ENCODE results near the gene MARCO.
"Not testable (repeated sequence)": the region's sequence is repeated elsewhere in the genome, so short reads cannot be mapped to it uniquely, and the experiment has no call there.

The MARCO gene

DNA sequence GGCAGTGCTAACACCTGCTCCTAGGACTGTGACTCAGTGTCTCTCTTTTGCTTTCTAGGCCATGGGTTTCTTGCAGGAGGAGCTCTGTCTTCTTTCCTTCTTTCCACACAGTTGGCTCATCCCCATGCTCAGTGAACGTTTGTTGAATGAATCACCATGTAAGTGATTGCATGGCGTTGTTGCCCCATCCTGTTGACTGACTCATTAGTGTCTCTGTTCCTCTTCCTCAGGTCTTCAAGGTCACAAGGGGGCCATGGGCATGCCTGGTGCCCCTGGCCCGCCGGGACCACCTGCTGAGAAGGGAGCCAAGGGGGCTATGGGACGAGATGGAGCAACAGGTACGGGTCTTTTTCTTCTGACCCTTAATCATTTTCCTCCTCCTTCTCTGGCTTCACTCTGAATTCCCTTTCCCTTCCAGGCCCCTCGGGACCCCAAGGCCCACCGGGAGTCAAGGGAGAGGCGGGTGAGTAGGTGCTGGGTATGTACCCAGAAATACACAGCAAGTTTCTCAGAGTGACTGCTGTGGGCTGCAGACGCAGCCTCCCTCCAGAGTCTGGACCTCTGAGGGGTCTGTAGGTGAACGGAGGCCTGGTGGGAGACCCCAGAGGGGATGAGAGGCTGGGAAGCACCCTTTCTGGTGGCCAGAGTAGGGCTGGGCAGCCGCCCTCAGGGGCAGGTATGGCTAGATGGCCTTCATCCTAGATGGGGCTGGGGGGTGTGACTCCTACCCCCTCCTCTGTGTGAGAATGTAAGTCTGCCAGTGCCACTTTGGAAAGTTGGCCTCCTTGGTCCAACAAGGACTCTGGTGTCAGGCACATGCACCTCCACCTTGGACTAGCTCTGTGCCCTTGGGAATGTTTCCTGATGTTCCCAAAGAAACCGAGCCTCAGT, 32.4 kb downstream of the MARCO start:
- no peak for DNase-seq (ENCODE audit: low read depth, low spot score)

DNA sequence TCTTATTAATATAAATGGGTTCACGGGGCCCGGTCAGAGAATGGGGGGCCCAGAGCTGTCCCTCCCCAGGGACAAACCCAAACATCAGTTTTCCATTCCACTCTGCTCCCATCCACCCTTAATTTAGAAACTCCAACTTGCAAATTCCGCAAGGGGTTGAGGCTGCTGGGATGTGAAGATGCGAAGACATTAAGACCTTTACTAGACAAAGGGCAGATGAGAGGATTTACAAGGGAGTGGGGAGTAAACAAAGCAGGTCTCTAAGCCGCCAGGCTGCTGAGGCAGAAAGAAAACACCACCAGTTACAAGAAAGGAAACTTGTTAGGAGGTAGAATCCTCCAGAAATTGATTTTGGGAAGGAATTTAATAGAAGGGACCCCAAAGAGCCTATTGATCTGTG, 33.1 kb downstream of the MARCO start:
- DNase-seq (ENCODE audit: low read depth, low spot score), result no peak

DNA sequence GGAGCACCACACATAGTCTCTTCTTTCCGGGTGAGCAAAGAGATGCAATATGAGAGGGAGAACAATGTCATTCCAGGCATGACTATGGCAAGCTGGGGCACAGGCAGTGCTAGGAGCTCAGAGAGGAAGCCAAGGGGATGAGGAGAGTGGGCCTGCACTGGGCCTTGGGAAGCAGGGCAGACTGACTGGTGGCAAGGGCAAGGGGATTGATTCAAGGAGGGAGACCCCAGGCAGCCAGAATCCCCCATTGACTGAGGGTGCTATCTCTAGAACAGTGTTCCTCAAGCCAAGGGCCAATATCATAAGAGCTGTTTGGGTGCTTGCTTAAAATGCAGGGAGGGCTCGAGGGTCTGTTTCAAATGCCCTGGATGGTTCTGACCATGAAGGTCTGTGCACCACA, 36.1 kb downstream of the MARCO start:
- no peak for DNase-seq (ENCODE audit: low read depth, low spot score)

- no peak for DNase-seq (ENCODE audit: low read depth, low spot score)
These were observed 37.3 kb downstream of the MARCO start for GRCh38 chr2:118979152-118979861.

GRCh38 chr2:118980022-118980421, 38.0 kb downstream of the MARCO start:
- DNase-seq (ENCODE audit: low read depth, low spot score), result no peak

- no peak for DNase-seq (ENCODE audit: low read depth, low spot score)
These were observed 38.6 kb downstream of the MARCO start for GRCh38 chr2:118980573-118980972.

- DNase-seq (ENCODE audit: low read depth, low spot score), result no peak
These were observed 39.6 kb downstream of the MARCO start for GRCh38 chr2:118981632-118982031.

DNA sequence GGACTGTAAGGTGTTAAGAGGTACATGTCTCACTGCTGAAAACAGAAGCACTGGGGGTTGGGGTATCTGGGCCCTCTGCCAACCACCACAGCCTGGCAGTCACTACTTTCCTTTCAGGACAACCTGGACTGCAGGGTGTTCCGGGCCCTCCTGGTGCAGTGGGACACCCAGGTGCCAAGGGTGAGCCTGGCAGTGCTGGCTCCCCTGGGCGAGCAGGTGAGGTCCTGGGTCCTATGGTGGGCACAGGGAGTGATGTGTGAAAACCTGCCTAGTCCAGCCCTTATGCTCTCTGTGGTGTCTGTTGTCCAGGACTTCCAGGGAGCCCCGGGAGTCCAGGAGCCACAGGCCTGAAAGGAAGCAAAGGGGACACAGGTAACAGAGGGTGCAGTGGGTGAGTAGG, 40.0 kb downstream of the MARCO start:
- DNase-seq (ENCODE audit: low read depth, low spot score), result no peak

GRCh38 chr2:118983133-118983532, 41.1 kb downstream of the MARCO start:
- no peak for DNase-seq (ENCODE audit: low read depth, low spot score)

- no peak for DNase-seq (ENCODE audit: low read depth, low spot score)
These were observed 41.9 kb downstream of the MARCO start for GRCh38 chr2:118983915-118984314.

DNA sequence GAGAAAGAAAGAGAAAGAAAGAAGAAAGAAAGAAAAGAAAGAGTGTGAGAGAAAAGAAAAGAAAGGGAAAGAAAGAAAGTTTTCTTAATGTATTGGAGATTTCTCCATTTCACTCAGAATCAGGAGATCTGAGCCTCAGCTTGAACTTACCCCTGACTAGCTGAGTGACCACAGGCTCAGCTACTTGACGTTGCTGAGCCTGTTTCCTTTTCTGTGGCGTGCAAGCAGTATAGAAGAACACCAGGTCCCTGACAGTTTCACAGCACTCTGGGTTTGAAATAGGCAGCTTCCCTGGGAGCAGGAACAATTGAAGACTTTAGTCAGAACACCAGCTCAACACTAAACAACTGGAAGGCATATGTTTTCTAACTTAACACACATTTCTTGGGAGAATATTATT, 44.7 kb downstream of the MARCO start:
- DNase-seq (ENCODE audit: low read depth, low spot score), result no peak

DNA sequence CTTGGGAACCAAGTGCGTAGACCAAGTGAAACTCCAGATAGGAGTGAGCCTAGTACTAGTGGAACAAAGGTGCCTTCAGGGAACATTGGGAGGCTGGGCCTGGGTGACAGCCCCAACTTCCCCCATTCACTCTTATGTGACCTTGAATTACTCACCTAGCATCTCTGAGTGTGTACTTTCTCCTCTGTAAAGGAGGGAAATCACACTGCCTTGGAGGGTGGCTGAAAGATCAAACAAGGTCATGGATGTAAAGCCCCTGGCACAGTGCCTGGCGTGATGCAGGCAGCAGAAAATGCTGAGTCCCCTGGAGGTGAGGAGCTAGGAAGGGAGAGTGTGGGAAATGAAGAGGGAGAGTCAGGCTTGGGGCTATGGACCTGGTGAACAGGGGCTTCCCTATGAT, 45.9 kb downstream of the MARCO start:
- DNase-seq (ENCODE audit: low read depth, low spot score), result no peak

GRCh38 chr2:118988706-118989105, 46.7 kb downstream of the MARCO start:
- DNase-seq (ENCODE audit: low read depth, low spot score), result no peak

DNA sequence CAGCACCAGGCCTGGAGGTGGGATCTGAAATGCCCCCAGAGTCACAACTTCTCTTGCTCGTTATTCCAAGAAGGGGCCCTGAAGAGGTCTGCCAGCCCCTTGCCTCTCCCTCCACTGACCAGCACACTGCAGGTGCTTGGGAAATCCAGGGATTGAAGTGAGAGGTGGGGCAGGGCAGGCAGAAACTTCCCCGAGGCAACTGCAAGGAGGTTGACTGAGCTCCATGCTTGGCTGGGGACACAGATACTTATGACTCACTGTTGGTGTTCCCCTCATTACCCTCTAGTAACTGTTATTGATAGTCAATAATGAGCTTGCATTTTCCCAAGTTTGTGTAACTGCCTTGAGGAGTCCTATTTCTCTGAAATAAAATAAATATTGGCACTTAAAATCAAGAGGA, 47.5 kb downstream of the MARCO start:
- DNase-seq (ENCODE audit: low read depth, low spot score), result no peak

DNA sequence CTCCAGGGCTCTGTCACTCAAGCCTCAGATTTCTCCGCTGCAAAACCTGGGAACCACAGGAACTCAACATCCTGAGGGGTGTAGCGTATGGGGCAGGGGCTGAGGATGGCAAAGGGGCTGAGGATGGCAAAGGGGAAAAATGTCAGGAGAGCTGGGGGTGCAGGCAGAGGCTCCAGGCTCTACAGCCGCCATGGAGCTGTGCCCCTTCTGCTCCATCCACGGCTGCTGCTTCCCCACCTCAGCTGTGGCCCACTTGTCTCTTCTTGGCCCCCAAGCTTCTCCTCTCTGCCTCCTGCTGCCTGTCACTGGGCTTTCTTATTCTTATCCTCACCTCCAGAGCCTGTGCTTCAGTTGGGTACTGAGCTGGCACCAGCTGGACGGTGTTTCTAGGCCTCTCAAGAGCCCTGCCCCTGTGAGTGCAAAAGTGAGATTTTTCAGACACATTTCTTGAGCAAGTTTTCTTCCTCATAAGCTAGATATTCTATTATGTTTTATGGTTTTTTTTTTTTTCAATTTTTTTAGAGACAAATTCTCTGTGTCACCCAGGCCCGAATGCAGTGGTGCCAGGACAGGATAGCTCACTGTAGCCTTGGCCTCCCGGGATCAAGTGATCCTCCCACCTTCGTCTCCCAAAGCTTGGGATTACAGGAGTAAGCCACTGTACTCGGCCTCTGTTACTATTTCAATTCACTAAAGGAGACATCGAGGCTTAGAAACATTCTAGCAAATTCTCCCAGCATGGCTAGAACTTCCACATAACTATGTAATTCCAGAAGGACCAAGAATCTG, 49.0 kb downstream of the MARCO start:
- no peak for DNase-seq (ENCODE audit: low read depth, low spot score)

- no peak for DNase-seq (ENCODE audit: low read depth, low spot score)
These were observed 49.6 kb downstream of the MARCO start for GRCh38 chr2:118991554-118991953.

DNA sequence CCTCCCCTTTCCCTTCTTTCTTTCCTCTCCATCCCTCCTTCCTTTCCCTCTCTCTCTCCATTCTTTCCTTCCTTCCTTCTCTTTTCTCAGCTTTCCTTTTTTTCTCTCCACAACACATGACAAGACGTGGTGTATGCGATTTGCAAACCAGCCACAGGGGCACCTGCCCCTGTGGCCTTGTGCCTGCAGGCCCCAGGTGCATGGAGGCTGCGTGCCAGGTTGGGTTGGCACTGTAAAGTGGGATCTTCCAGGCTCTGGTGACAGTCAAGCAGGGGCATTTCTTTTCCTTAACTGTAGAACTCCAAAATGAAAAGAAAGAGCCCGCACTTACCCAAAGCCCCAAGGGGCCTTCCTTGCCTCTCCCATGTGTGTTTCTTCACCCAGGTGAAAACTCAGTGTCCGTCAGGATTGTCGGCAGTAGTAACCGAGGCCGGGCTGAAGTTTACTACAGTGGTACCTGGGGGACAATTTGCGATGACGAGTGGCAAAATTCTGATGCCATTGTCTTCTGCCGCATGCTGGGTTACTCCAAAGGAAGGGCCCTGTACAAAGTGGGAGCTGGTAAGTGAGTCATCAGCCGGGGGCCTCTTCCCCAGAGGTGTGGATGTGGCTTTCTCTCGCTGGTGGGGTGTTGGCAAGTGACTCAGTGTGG, 50.9 kb downstream of the MARCO start:
- no peak for DNase-seq (ENCODE audit: low read depth, low spot score)

GRCh38 chr2:118993392-118993752, 51.4 kb downstream of the MARCO start:
- no peak for DNase-seq (ENCODE audit: low read depth, low spot score)

- no peak for DNase-seq (ENCODE audit: low read depth, low spot score)
These were observed 52.2 kb downstream of the MARCO start for GRCh38 chr2:118994172-118994700.

GRCh38 chr2:118994778-118995177, 52.8 kb downstream of the MARCO start:
- DNase-seq (ENCODE audit: low read depth, low spot score), result no peak

DNA sequence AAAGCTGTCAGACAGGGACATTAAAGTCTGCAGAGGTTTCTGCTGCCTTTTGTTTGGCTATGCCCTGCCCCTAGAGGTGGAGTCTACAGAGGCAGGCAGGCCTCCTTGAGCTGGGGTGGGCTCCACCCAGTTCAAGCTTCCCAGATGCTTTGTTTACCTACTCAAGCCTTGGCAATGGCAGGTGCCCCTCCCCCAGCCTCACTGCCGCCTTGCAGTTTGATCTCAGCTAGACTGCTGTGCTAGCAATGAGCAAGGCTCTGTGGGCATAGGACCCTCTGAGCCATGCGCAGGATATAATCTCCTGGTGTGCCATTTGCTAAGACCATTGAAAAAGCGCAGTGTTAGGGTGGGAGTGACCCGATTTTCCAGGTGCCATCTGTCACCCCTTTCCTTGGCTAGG, 61.9 kb downstream of the MARCO start:
- not testable (repeated sequence) for DNase-seq (ENCODE audit: low read depth, low spot score)

DNA sequence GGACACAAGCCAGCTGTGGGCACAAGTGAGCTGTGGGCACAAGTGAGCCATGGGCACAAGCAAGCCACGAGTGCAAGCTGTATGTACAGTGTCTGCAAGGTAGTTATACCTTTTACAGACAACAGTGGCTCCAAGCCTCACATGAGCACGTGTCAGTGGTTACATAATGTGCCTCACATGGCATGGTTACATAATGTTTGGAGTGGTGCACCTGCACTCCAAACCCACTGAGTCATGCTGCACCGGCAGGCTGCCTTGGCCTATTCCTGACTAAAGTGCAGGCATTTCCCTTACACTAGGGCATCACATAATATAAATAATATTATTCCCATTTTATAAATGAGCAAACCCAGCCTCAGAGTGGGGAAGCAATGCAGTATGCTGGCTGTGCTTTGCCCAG, 62.6 kb downstream of the MARCO start:
- no peak for DNase-seq (ENCODE audit: low read depth, low spot score)
